Brain microvascular endothelial cell (primary cell): ENCODE results near the gene HIRA.

ENCODE experiments used
- DNase-seq: peaks from one replicate; pipeline ENCODE4 v3.0.0-alpha.2; 2020
- H3K27ac ChIP-seq: fragments of 250-450 bp; sonication (Bioruptor Pico); 2 replicates; pipeline ENCODE4 v1.5.1; 2020; ENCODE audit warnings: mild to moderate bottlenecking, moderate library complexity
- H3K27me3 ChIP-seq: fragments of 250-450 bp; sonication (Bioruptor Pico); replicated peaks from 2 replicates; pipeline ENCODE4 v1.5.1; 2020; ENCODE audit warnings: mild to moderate bottlenecking
- H3K36me3 ChIP-seq: fragments of 250-450 bp; sonication (Bioruptor Pico); replicated peaks from 2 replicates; pipeline ENCODE4 v1.5.1; 2020; ENCODE audit warnings: mild to moderate bottlenecking
- H3K4me3 ChIP-seq: 2 replicates; pipeline ENCODE4 v1.5.1; 2011; ENCODE audit warnings: low read depth, mild to moderate bottlenecking, control low read depth, low read length, moderate library complexity
- in situ Hi-C: cut with HindIII; loops from 2 replicates; pipeline ENCODE4 v1.10.0; 2017; ENCODE audit warnings: low sequenced_read_pairs, low pct_ligation_motif_present
- TF ChIP-seq, protein P1 (sequence below): IDR thresholded peaks from 2 replicates; pipeline ENCODE4 v1.5.1; 2011; ENCODE audit warnings: low read depth, mild to moderate bottlenecking, moderate library complexity, low read length, control low read depth, inconsistent platforms; ENCODE audit errors: missing control alignments

Gene HIRA

GRCh38 chr22:19359554-19360299 is 71.8 kb downstream of the HIRA start:
- TF ChIP-seq, protein P1, sequence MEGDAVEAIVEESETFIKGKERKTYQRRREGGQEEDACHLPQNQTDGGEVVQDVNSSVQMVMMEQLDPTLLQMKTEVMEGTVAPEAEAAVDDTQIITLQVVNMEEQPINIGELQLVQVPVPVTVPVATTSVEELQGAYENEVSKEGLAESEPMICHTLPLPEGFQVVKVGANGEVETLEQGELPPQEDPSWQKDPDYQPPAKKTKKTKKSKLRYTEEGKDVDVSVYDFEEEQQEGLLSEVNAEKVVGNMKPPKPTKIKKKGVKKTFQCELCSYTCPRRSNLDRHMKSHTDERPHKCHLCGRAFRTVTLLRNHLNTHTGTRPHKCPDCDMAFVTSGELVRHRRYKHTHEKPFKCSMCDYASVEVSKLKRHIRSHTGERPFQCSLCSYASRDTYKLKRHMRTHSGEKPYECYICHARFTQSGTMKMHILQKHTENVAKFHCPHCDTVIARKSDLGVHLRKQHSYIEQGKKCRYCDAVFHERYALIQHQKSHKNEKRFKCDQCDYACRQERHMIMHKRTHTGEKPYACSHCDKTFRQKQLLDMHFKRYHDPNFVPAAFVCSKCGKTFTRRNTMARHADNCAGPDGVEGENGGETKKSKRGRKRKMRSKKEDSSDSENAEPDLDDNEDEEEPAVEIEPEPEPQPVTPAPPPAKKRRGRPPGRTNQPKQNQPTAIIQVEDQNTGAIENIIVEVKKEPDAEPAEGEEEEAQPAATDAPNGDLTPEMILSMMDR: no peak

DNA sequence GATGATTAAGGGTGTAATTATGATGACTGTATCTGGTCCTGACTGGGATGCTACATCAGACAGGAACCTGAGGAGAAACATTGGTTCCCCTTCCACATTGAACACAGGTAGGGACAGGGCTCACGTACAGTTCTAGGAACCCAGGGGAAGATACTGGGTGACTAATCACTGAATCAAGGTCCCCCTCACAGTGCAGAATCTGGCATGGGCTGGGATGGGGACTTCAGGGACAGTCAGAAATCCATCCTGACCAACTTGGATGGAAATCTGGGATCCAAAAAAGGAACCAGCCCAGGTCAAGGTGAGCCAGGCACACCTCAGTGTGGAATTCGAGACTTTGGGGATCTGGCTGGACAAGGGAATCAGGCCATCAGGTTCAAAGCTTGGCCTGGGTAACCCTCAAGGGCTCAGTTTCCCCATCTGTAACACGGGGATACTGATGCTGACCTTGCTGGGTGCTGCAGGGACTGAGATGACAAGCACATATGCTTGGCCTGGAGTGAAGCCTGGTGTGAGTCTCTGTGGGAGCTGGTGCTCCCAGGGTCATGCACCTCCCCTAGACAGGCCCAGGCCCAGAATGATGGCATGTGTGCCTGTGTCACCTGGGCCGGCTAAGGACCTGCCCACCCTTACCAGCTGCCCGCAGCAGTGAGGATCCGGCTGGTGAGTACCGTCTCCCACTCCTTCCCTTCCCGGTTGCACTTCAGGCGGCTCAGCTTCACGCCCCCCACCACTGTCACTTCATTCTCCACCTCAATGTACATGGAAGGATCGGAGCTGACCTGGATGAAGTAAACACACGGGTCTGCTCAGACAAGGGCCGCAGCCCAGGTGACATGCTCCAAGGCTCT is 72.6 kb downstream of the HIRA start:
- Histone ChIP-seq H3K27me3 (no peaks in the 10 kb centered on the region), H3K27ac (no peak overlapping the region), H3K36me3 (peaks cover 84% of the 10 kb centered on the region), H3K4me3 (no peak overlapping the region)
- DNase-seq: no peak
- TF ChIP-seq, protein P1: no peak
- in situ Hi-C loops: no loop called here

More at GRCh38 chr22:19359554-19360299, 71.8 kb downstream of the HIRA start:
- DNase-seq: no peak
- Histone ChIP-seq H3K36me3 (peaks cover 83% of the 10 kb centered on the region), H3K27me3 (no peaks in the 10 kb centered on the region), H3K4me3 (no peak overlapping the region), H3K27ac (no peak overlapping the region)
- in situ Hi-C loops: no loop called here

DNA sequence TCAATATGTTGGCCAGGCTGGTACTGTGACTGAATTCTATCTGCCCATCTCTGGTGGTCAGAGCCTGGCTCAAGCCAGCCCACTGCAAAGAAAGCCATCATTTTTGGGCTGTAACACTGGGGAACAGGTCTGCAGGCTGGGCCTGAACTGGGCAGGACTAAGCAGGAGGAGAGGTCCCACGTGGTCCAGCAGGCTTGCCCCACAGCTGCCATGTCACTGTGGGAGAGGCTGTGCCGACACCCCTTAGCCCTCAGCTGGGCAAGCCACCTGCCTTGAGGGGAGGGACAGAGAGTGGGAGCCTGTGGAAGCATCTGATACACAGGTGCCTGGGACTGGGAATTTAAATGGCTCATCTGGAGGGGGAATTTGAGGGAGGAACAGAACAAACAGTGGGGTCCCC is 73.3 kb downstream of the HIRA start:
- in situ Hi-C loops: no loop called here
- Histone ChIP-seq H3K4me3 (no peak overlapping the region), H3K27ac (no peak overlapping the region), H3K27me3 (no peaks in the 10 kb centered on the region), H3K36me3 (peaks cover 88% of the 10 kb centered on the region)
- DNase-seq: no peak
- TF ChIP-seq, protein P1: no peak

DNA sequence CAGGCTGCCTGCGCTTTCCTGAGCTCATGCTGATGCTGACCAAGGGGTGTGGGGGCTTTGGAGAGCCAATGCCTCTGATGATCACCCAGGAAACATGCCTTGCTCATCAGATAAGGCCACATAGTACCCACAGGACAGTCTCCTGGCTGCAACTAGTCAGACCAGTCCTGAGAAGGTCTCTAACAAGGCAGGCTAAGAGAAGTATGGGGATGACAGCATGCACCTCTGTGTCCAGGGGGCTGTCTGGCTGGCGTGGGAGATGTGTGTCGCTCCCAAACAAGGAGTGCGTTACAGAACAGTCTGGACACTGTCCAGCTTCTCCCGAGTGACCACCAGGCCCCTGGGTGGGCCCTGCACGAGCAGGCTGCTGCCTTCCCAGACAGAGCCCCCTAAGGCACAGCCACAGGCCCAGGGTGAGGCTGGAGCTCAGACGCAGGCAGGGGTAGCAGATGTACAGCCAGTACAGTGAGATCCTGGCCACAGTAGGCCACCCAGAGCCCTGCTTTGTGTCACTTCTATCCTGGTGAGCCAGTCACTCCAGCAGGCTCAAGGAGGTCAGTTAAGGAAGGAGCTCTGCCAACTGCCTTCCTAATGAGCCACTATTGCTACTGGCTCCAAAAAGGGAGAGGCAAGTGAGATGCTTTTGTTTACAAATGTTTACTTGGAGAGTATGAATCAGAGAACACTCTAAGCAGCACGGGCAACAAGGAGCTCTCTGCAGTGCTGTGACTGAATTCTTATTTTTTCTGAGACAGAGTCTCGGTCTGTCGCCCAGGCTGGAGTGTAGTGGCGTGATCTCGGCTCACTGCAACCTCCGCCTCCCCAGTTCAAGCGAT is 74.0 kb downstream of the HIRA start:
- TF ChIP-seq, protein P1: no peak
- Histone ChIP-seq H3K4me3 (no peak overlapping the region), H3K27me3 (no peaks in the 10 kb centered on the region), H3K36me3 (peaks cover 89% of the 10 kb centered on the region), H3K27ac (no peak overlapping the region)
- DNase-seq: no peak
- in situ Hi-C loops: no loop called here

- no peak overlapping the region for H3K27ac ChIP-seq
- TF ChIP-seq, protein P1: no peak
- no peaks in the 10 kb centered on the region for H3K27me3 ChIP-seq
- H3K36me3 ChIP-seq: peaks cover 93% of the 10 kb centered on the region
- in situ Hi-C loops: no loop called here
- DNase-seq: no peak
- no peak overlapping the region for H3K4me3 ChIP-seq
Observed at GRCh38 chr22:19356708-19357269, 74.7 kb downstream of the HIRA start.
